KMS-11 (cell line): ENCODE data around the gene CRTAC1.

ENCODE experiments used
- H2AFZ ChIP-seq: fragments of 200-600 bp; sonication (generic); 2 replicates; pipeline ENCODE4 v1.6.1; 2016; ENCODE audit warnings: antibody characterized with exemption, mixed run types, low read depth
- H3K27ac ChIP-seq: fragments of 200-600 bp; sonication (generic); 2 replicates; pipeline ENCODE4 v1.6.1; 2016; ENCODE audit warnings: mild to moderate bottlenecking, mixed run types
- H3K27me3 ChIP-seq: fragments of 200-600 bp; sonication (generic); 2 replicates; pipeline ENCODE4 v1.6.1; 2017; ENCODE audit warnings: mild to moderate bottlenecking, low read depth, mixed run types, moderate library complexity; ENCODE audit not compliant: insufficient read depth
- H3K36me3 ChIP-seq: fragments of 200-600 bp; sonication (generic); 2 replicates; pipeline ENCODE4 v1.6.1; 2017; ENCODE audit warnings: mild to moderate bottlenecking, mixed run types; ENCODE audit not compliant: insufficient read depth
- H3K4me1 ChIP-seq: fragments of 200-600 bp; sonication (generic); 2 replicates; pipeline ENCODE4 v1.6.1; 2016; ENCODE audit warnings: mild to moderate bottlenecking, low read depth, mixed run types; ENCODE audit not compliant: poor library complexity, severe bottlenecking
- H3K4me2 ChIP-seq: fragments of 200-600 bp; sonication (generic); 2 replicates; pipeline ENCODE4 v1.7.0; 2016; ENCODE audit warnings: mild to moderate bottlenecking, mixed run types
- H3K4me3 ChIP-seq: fragments of 200-600 bp; sonication (generic); IDR thresholded peaks from 2 replicates; pipeline ENCODE4 v1.6.1; 2017; ENCODE audit warnings: low read depth, low read length, mixed read lengths; ENCODE audit not compliant: insufficient read depth
- H3K79me2 ChIP-seq: fragments of 200-600 bp; sonication (generic); 2 replicates; pipeline ENCODE4 v1.6.1; 2016; ENCODE audit warnings: low read depth, mixed run types; ENCODE audit not compliant: insufficient read depth
- H3K9ac ChIP-seq: fragments of 200-600 bp; sonication (generic); 2 replicates; pipeline ENCODE4 v1.6.1; 2016; ENCODE audit warnings: mild to moderate bottlenecking, mixed run types
- H4K20me1 ChIP-seq: fragments of 200-600 bp; sonication (generic); 2 replicates; pipeline ENCODE4 v1.6.1; 2016; ENCODE audit warnings: mild to moderate bottlenecking, mixed run types; ENCODE audit not compliant: insufficient read depth
- CTCF ChIP-seq: fragments of 200-600 bp; sonication (generic); conservative IDR thresholded peaks from 2 replicates; pipeline ENCODE4 v1.6.1; 2017; ENCODE audit warnings: low read depth, mild to moderate bottlenecking, antibody characterized with exemption, low read length, moderate library complexity, mixed read lengths

CRTAC1 gene

GRCh38 chr10:98045785-98046389, 15.5 kb upstream of the CRTAC1 start:
- H3K79me2 ChIP-seq, result no peaks in the 10 kb centered on the region
- no peaks in the 10 kb centered on the region for H3K36me3 ChIP-seq
- no peak overlapping the region for H3K9ac ChIP-seq
- no peaks in the 10 kb centered on the region for H4K20me1 ChIP-seq
- H3K4me2 ChIP-seq, result no peak overlapping the region
- H3K4me1 ChIP-seq, result no peaks in the 10 kb centered on the region
- H3K27ac ChIP-seq, result no peak overlapping the region
- peaks cover 18% of the 10 kb centered on the region; the same call in 1 of the 2 replicates for H3K27me3 ChIP-seq
- no peak overlapping the region for H3K4me3 ChIP-seq
- peak; percentile 92 for TF ChIP-seq CTCF
- no peak overlapping the region for H2AFZ ChIP-seq

- peaks cover 18% of the 10 kb centered on the region; the same call in 1 of the 2 replicates for H3K27me3 ChIP-seq
- no peak overlapping the region for H2AFZ ChIP-seq
- H3K79me2 ChIP-seq, result no peaks in the 10 kb centered on the region
These were observed 11.1 kb upstream of the CRTAC1 start for GRCh38 chr10:98041352-98042043.

GRCh38 chr10:98039690-98040381, 9.4 kb upstream of the CRTAC1 start:
- Histone ChIP-seq H3K4me2 (no peak overlapping the region), H3K27me3 (peaks cover 24% of the 10 kb centered on the region; the same call in 1 of the 2 replicates), H3K27ac (no peak overlapping the region), H3K79me2 (no peaks in the 10 kb centered on the region), H3K4me3 (no peak overlapping the region), H3K9ac (no peak overlapping the region), H2AFZ (no peak overlapping the region), H4K20me1 (no peaks in the 10 kb centered on the region), H3K36me3 (no peaks in the 10 kb centered on the region), H3K4me1 (no peaks in the 10 kb centered on the region)
- TF ChIP-seq CTCF, result no peak

More at GRCh38 chr10:98041352-98042043, 11.1 kb upstream of the CRTAC1 start:
- no peaks in the 10 kb centered on the region for H3K36me3 ChIP-seq
- no peak overlapping the region for H3K4me2 ChIP-seq
- no peak overlapping the region for H3K27ac ChIP-seq
- peak; percentile 79 for TF ChIP-seq CTCF
- H4K20me1 ChIP-seq, result no peaks in the 10 kb centered on the region
- H3K9ac ChIP-seq, result no peak overlapping the region
- no peaks in the 10 kb centered on the region for H3K4me1 ChIP-seq
- no peak overlapping the region for H3K4me3 ChIP-seq

- Histone ChIP-seq H3K9ac (no peak overlapping the region), H3K4me3 (no peak overlapping the region), H3K36me3 (no peaks in the 10 kb centered on the region), H2AFZ (no peak overlapping the region), H3K27me3 (peaks cover 15% of the 10 kb centered on the region; the same call in 1 of the 2 replicates), H3K4me2 (no peak overlapping the region), H3K4me1 (no peaks in the 10 kb centered on the region), H3K27ac (no peak overlapping the region), H4K20me1 (no peaks in the 10 kb centered on the region), H3K79me2 (no peaks in the 10 kb centered on the region)
- TF ChIP-seq CTCF, result no peak
These were observed 7.9 kb upstream of the CRTAC1 start for GRCh38 chr10:98038288-98038687.
